Stimulated activated naive B cell treated with anti-CD40 and anti-IgM and Interleukin-4, amounts not matched to agents 10 μg/mL and 1 μg/mL and 100 μg/mL, for 72 hours (primary cell): Measurements from ENCODE around the gene PROX2.

Experiments used
- ATAC-seq, 2 donors: fragments of 150-1000 bp; cut with Tn5 transposase; replicated peaks; 2 replicates each; pipeline ENCODE4 v1.10.0; 2021; ENCODE audit warnings: moderate library complexity in 1 of 2
- DNase-seq: peaks from one replicate; pipeline ENCODE4 v3.0.0; 2021
- H3K27ac Mint-ChIP-seq: one replicate; pipeline ENCODE4 v1.8.0; 2022; ENCODE audit warnings: mild to moderate bottlenecking, mixed read lengths
- H3K27me3 Mint-ChIP-seq, 2 donors: one replicate each; pipeline ENCODE4 v1.8.0; 2022; ENCODE audit warnings: mixed read lengths in 2 of 2
- H3K36me3 Mint-ChIP-seq, 2 donors: one replicate each; pipeline ENCODE4 v1.8.0; 2022; ENCODE audit warnings: mixed read lengths in 2 of 2, mild to moderate bottlenecking in 1 of 2
- H3K4me1 Mint-ChIP-seq, 2 donors: one replicate each; pipeline ENCODE4 v1.8.0; 2022; ENCODE audit warnings: mixed read lengths in 2 of 2, mild to moderate bottlenecking in 1 of 2
- H3K4me3 Mint-ChIP-seq, 2 donors: one replicate each; pipeline ENCODE4 v1.8.0; 2022; ENCODE audit warnings: mild to moderate bottlenecking in 2 of 2, mixed read lengths in 2 of 2, moderate library complexity in 1 of 2
- H3K9me3 Mint-ChIP-seq, 2 donors: one replicate each; pipeline ENCODE4 v1.8.0; 2022; ENCODE audit warnings: mixed read lengths in 2 of 2, mild to moderate bottlenecking in 1 of 2

Gene PROX2

GRCh38 chr14:74898694-74899093 lies 22.7 kb upstream of the PROX2 start:
- H3K4me1 Mint-ChIP-seq, result peaks cover 12 to 17% of the 10 kb centered on the region in 2 donors
- H3K27me3 Mint-ChIP-seq, result no peaks in the 10 kb centered on the region
- ATAC-seq, result no peak
- peak overlapping the region; percentile 80 for H3K27ac Mint-ChIP-seq
- H3K36me3 Mint-ChIP-seq, result peaks cover 54 to 72% of the 10 kb centered on the region in 2 donors
- H3K9me3 Mint-ChIP-seq, result no peaks in the 10 kb centered on the region
- DNase-seq, result no peak
- no peak overlapping the region for H3K4me3 Mint-ChIP-seq

GRCh38 chr14:74898083-74898482 lies 22.1 kb upstream of the PROX2 start:
- ATAC-seq (no peak), DNase-seq (no peak)
- no peak overlapping the region for H3K27ac Mint-ChIP-seq
- H3K9me3 Mint-ChIP-seq, result no peaks in the 10 kb centered on the region
- H3K4me3 Mint-ChIP-seq, result no peak overlapping the region
- H3K4me1 Mint-ChIP-seq, result peaks cover 17 to 19% of the 10 kb centered on the region in 2 donors
- peaks cover 58 to 74% of the 10 kb centered on the region in 2 donors for H3K36me3 Mint-ChIP-seq
- no peaks in the 10 kb centered on the region for H3K27me3 Mint-ChIP-seq

- peaks cover 17 to 19% of the 10 kb centered on the region in 2 donors for H3K4me1 Mint-ChIP-seq
- ATAC-seq, result no peak
- no peaks in the 10 kb centered on the region for H3K27me3 Mint-ChIP-seq
- H3K4me3 Mint-ChIP-seq, result no peak overlapping the region
- peaks cover 58 to 74% of the 10 kb centered on the region in 2 donors for H3K36me3 Mint-ChIP-seq
- no peak for DNase-seq
- no peaks in the 10 kb centered on the region for H3K9me3 Mint-ChIP-seq
- H3K27ac Mint-ChIP-seq, result peak overlapping the region; percentile 14
Observed at GRCh38 chr14:74897642-74898041, 21.7 kb upstream of the PROX2 start.

GRCh38 chr14:74896400-74896799 lies 20.5 kb upstream of the PROX2 start:
- H3K36me3 Mint-ChIP-seq, result peaks cover 58 to 76% of the 10 kb centered on the region in 2 donors
- H3K27ac Mint-ChIP-seq, result no peak overlapping the region

GRCh38 chr14:74893614-74894091 lies 17.7 kb upstream of the PROX2 start:
- peak overlapping the region; percentile 86 for H3K27ac Mint-ChIP-seq
- peak; percentile 60 to 73 for ATAC-seq

More at GRCh38 chr14:74896400-74896799, 20.5 kb upstream of the PROX2 start:
- DNase-seq, result no peak
- Mint-ChIP-seq H3K4me1 (peaks cover 21 to 26% of the 10 kb centered on the region in 2 donors), H3K27me3 (no peaks in the 10 kb centered on the region), H3K9me3 (no peaks in the 10 kb centered on the region), H3K4me3 (no peak overlapping the region)
- ATAC-seq, result no peak

GRCh38 chr14:74892745-74893144 lies 16.8 kb upstream of the PROX2 start:
- Mint-ChIP-seq H3K27ac (peak overlapping the region; percentile 65), H3K9me3 (no peaks in the 10 kb centered on the region), H3K27me3 (no peaks in the 10 kb centered on the region), H3K36me3 (peaks cover 49 to 54% of the 10 kb centered on the region in 2 donors), H3K4me1 (peaks cover 24 to 26% of the 10 kb centered on the region in 2 donors), H3K4me3 (peak overlapping the region in 1 of 2 donors; percentile 2)
- peak; percentile 47 to 57 for ATAC-seq
- DNase-seq, result no peak

More at GRCh38 chr14:74893614-74894091, 17.7 kb upstream of the PROX2 start:
- no peak for DNase-seq
- Mint-ChIP-seq H3K36me3 (peaks cover 51 to 63% of the 10 kb centered on the region in 2 donors), H3K4me1 (peaks cover 23 to 26% of the 10 kb centered on the region in 2 donors), H3K4me3 (peak overlapping the region; percentile 31 to 56), H3K27me3 (no peaks in the 10 kb centered on the region), H3K9me3 (no peaks in the 10 kb centered on the region)

GRCh38 chr14:74891870-74892269 lies 15.9 kb upstream of the PROX2 start:
- Mint-ChIP-seq H3K9me3 (no peaks in the 10 kb centered on the region), H3K27ac (no peak overlapping the region), H3K4me3 (no peak overlapping the region), H3K4me1 (peaks cover 25 to 26% of the 10 kb centered on the region in 2 donors), H3K27me3 (no peaks in the 10 kb centered on the region), H3K36me3 (peaks cover 45 to 48% of the 10 kb centered on the region in 2 donors)
- no peak for ATAC-seq
- no peak for DNase-seq

GRCh38 chr14:74890262-74890661 lies 14.3 kb upstream of the PROX2 start:
- H3K36me3 Mint-ChIP-seq, result peaks cover 47% of the 10 kb centered on the region in 2 donors
- H3K27ac Mint-ChIP-seq, result no peak overlapping the region
- peaks cover 34 to 40% of the 10 kb centered on the region in 2 donors for H3K4me1 Mint-ChIP-seq
- H3K27me3 Mint-ChIP-seq, result no peaks in the 10 kb centered on the region
- H3K9me3 Mint-ChIP-seq, result no peaks in the 10 kb centered on the region
- DNase-seq, result no peak
- ATAC-seq, result no peak
- no peak overlapping the region for H3K4me3 Mint-ChIP-seq

- no peak for ATAC-seq
- Mint-ChIP-seq H3K4me1 (peaks cover 39 to 50% of the 10 kb centered on the region in 2 donors), H3K9me3 (no peaks in the 10 kb centered on the region), H3K36me3 (peaks cover 46 to 49% of the 10 kb centered on the region in 2 donors), H3K4me3 (no peak overlapping the region), H3K27ac (peak overlapping the region; percentile 9), H3K27me3 (no peaks in the 10 kb centered on the region)
- DNase-seq, result no peak
Observed at GRCh38 chr14:74888164-74889158, 12.5 kb upstream of the PROX2 start.

GRCh38 chr14:74886001-74886400 lies 10.1 kb upstream of the PROX2 start:
- Mint-ChIP-seq H3K9me3 (no peaks in the 10 kb centered on the region), H3K4me3 (no peak overlapping the region), H3K36me3 (peaks cover 44 to 46% of the 10 kb centered on the region in 2 donors), H3K27ac (peak overlapping the region; percentile 56), H3K27me3 (no peaks in the 10 kb centered on the region), H3K4me1 (peaks cover 35 to 50% of the 10 kb centered on the region in 2 donors)
- DNase-seq (no peak), ATAC-seq (no peak)

GRCh38 chr14:74882103-74882920 lies 6.4 kb upstream of the PROX2 start:
- no peaks in the 10 kb centered on the region for H3K9me3 Mint-ChIP-seq
- ATAC-seq (peak; percentile 42 to 44), DNase-seq (peak; percentile 25)
- H3K27ac Mint-ChIP-seq, result peak overlapping the region; percentile 100
- peaks cover 46 to 72% of the 10 kb centered on the region in 2 donors for H3K4me1 Mint-ChIP-seq
- no peaks in the 10 kb centered on the region for H3K27me3 Mint-ChIP-seq
- peaks cover 34 to 40% of the 10 kb centered on the region in 2 donors for H3K36me3 Mint-ChIP-seq
- peak overlapping the region; percentile 98 for H3K4me3 Mint-ChIP-seq

GRCh38 chr14:74881431-74882102 lies 5.6 kb upstream of the PROX2 start, which contains the start of gene DLST:
DLST (plus strand) TSS chr14:74881916; CDS start chr14:74881954, 38 bp downstream.
- Mint-ChIP-seq H3K4me1 (peaks cover 47 to 73% of the 10 kb centered on the region in 2 donors), H3K4me3 (peak within 1 kb of the TSS; percentile 98), H3K9me3 (no peaks in the 10 kb centered on the region)

GRCh38 chr14:74879427-74880182 lies 3.7 kb upstream of the PROX2 start:
- Mint-ChIP-seq H3K4me1 (peaks cover 45 to 68% of the 10 kb centered on the region in 2 donors), H3K4me3 (no peak overlapping the region), H3K27ac (peak overlapping the region; percentile 2), H3K36me3 (peaks cover 19 to 24% of the 10 kb centered on the region in 2 donors), H3K27me3 (no peaks in the 10 kb centered on the region), H3K9me3 (no peaks in the 10 kb centered on the region)
- DNase-seq, result no peak
- no peak for ATAC-seq

More at GRCh38 chr14:74881431-74882102, 5.6 kb upstream of the PROX2 start, which contains the start of gene DLST:
- peaks cover 34 to 39% of the 10 kb centered on the region in 2 donors for H3K36me3 Mint-ChIP-seq
- DNase-seq (peak; percentile 91), ATAC-seq (peak; percentile 89 to 90)
- peak within 1 kb of the TSS; percentile 100 for H3K27ac Mint-ChIP-seq
- H3K27me3 Mint-ChIP-seq, result no peaks in the 10 kb centered on the region
